HCT116 (cell line): ENCODE data around the gene CACNG3. TPM values are rescaled to one million over a fixed set of nuclear protein-coding genes. Genes with fewer than 3 reads are reported as not detected.

Experiments used
- ATAC-seq: fragments of 200-7000 bp; cut with Tn5 transposase; 2 replicates; pipeline ENCODE4 v1.9.1; 2020; ENCODE audit warnings: mild to moderate bottlenecking, moderate library complexity
- BruUV-seq: library from RNA; stranded (reverse); fragments of 400-500 nt; replicated peaks from 2 replicates; lab custom pipeline; 2021; lab: Mats Ljungman, UMichigan
- CTCF ChIA-PET: fragments of 300-600 bp; sonication (Branson Sonifier 250); formaldehyde crosslinking; loops from one replicate; lab custom pipeline; 2021; ENCODE audit warnings: antibody characterized with exemption; lab: Charles Lee
- POLR2A ChIA-PET: fragments of 300-600, 350-600 bp; sonication (Branson Sonifier 250); formaldehyde crosslinking; loops from one replicate; lab custom pipeline; 2021; ENCODE audit warnings: antibody characterized with exemption; lab: Charles Lee
- RAD21 ChIA-PET, 2 experiments: fragments of 300-600 bp; sonication (Branson Sonifier 250); formaldehyde crosslinking; loops; one replicate each; lab custom pipeline; 2023; ENCODE audit warnings: low total read pairs in 2 of 2; ENCODE audit not compliant: uncharacterized antibody in 2 of 2, unreplicated experiment in 2 of 2, low non-redundant PET in 1 of 2; lab: Charles Lee
- DNase-seq: peaks from one replicate; pipeline ENCODE4 v3.0.0-alpha.2; 2010; ENCODE audit warnings: low read depth, low spot score
- H2AFZ ChIP-seq: fragments of 200-600 bp; shearing (Covaris generic), sonication (generic); 2 replicates; pipeline ENCODE4 v1.6.1; 2017; ENCODE audit warnings: low read depth, mixed run types, mixed read lengths, antibody characterized with exemption, low read length; ENCODE audit not compliant: poor library complexity, severe bottlenecking
- H3K27ac ChIP-seq: 2 replicates; pipeline ENCODE4 v1.5.1; 2012; ENCODE audit warnings: low read depth, low read length
- H3K27me3 ChIP-seq: fragments of 200-600 bp; sonication (generic); 2 replicates; pipeline ENCODE4 v1.6.1; 2016; ENCODE audit warnings: mixed run types, low read length, mixed read lengths; ENCODE audit not compliant: insufficient read depth
- H3K36me3 ChIP-seq, 2 experiments: fragments of 200-500 bp in 1 of 2; fragments of 200-600 bp in 1 of 2; sonication (Bioruptor generic) in 1 of 2; sonication (generic) in 1 of 2; 2 replicates each; pipeline versions ENCODE4 v1.5.1 to v1.6.1; 2014 to 2016; ENCODE audit warnings: low read length in 2 of 2, inconsistent platforms in 1 of 2, mixed read lengths in 1 of 2, mixed run types in 1 of 2; ENCODE audit not compliant: insufficient read depth in 2 of 2, control insufficient read depth in 1 of 2
- H3K4me1 ChIP-seq, 2 experiments: fragments of 200-600 bp in 1 of 2; sonication (generic) in 1 of 2; 2 replicates each; pipeline versions ENCODE4 v1.5.1 to v1.6.1; 2012 to 2017; ENCODE audit warnings: low read length in 2 of 2, inconsistent platforms in 1 of 2, mild to moderate bottlenecking in 1 of 2, mixed read lengths in 1 of 2, mixed run types in 1 of 2, moderate library complexity in 1 of 2; ENCODE audit not compliant: insufficient read depth in 2 of 2, control insufficient read depth in 1 of 2
- H3K4me2 ChIP-seq: fragments of 200-600 bp; sonication (generic); 2 replicates; pipeline ENCODE4 v1.6.1; 2017; ENCODE audit warnings: mixed run types, low read length, mixed read lengths
- H3K4me3 ChIP-seq, 2 experiments: fragments of 200-600 bp in 1 of 2; sonication (generic) in 1 of 2; replicated peaks in 1 of 2; 2 replicates each; pipeline ENCODE4 v1.5.1; 2011 to 2016; ENCODE audit warnings: low read length in 2 of 2, control low read depth in 1 of 2, low read depth in 1 of 2, mild to moderate bottlenecking in 1 of 2, mixed read lengths in 1 of 2, mixed run types in 1 of 2
- H3K79me2 ChIP-seq: fragments of 200-600 bp; sonication (generic); 2 replicates; pipeline ENCODE4 v1.6.1; 2017; ENCODE audit warnings: mild to moderate bottlenecking, mixed run types, low read length, moderate library complexity, mixed read lengths; ENCODE audit not compliant: insufficient read depth
- H3K9ac ChIP-seq: fragments of 200-600 bp; sonication (generic); 2 replicates; pipeline ENCODE4 v1.6.1; 2016; ENCODE audit warnings: low read length, mixed read lengths
- H3K9me2 ChIP-seq: fragments of 200-600 bp; sonication (generic), shearing (Covaris generic); 2 replicates; pipeline ENCODE4 v1.6.1; 2017; ENCODE audit warnings: mixed run types, mild to moderate bottlenecking, moderate library complexity; ENCODE audit not compliant: insufficient read depth
- H3K9me3 ChIP-seq, 2 experiments: fragments of 200-500 bp in 1 of 2; fragments of 200-600 bp in 1 of 2; sonication (Bioruptor generic) in 1 of 2; sonication (generic) in 1 of 2; 2 replicates each; pipeline ENCODE4 v1.6.1; 2014 to 2017; ENCODE audit warnings: low read length in 2 of 2, mixed read lengths in 2 of 2, inconsistent platforms in 1 of 2, low read depth in 1 of 2, mild to moderate bottlenecking in 1 of 2, mixed run types in 1 of 2, moderate library complexity in 1 of 2; ENCODE audit not compliant: control insufficient read depth in 1 of 2, insufficient read depth in 1 of 2
- H4K20me1 ChIP-seq: fragments of 200-600 bp; sonication (generic), shearing (Covaris generic); 2 replicates; pipeline ENCODE4 v1.6.1; 2017; ENCODE audit warnings: mixed run types, mild to moderate bottlenecking, moderate library complexity; ENCODE audit not compliant: insufficient read depth
- ELF1 ChIP-seq: IDR thresholded peaks from 2 replicates; pipeline ENCODE4 v1.6.1; 2012; ENCODE audit warnings: low read depth, borderline replicate concordance
- POLR2A ChIP-seq: IDR thresholded peaks from 2 replicates; pipeline ENCODE4 v1.7.0; 2011; ENCODE audit warnings: borderline replicate concordance; ENCODE audit not compliant: insufficient read depth, insufficient read length; ENCODE audit errors: extremely low read depth
- RAD21 ChIP-seq: IDR thresholded peaks from 2 replicates; pipeline ENCODE4 v1.6.1; 2012; ENCODE audit warnings: low read depth, mild to moderate bottlenecking
- SIN3A ChIP-seq: IDR thresholded peaks from 2 replicates; pipeline ENCODE4 v1.6.1; 2012; ENCODE audit warnings: low read depth
- intact Hi-C: fragments of 100-400 bp; cut with micrococcal nuclease; formaldehyde crosslinking; loops from 2 replicates; pipeline ENCODE4 v1.10.0; 2022
- total RNA-seq: library from RNA; stranded (reverse); gene quantifications from one replicate; pipeline ENCODE4 v1.2.1, GENCODE V29; 2021; ENCODE audit not compliant: unreplicated experiment
- TF ChIP-seq, protein P1 (sequence below): IDR thresholded peaks from 2 replicates; pipeline ENCODE4 v1.6.1; 2011; ENCODE audit warnings: mild to moderate bottlenecking, low read length, moderate library complexity; ENCODE audit not compliant: insufficient replicate concordance; ENCODE audit errors: extremely low read depth
- TF ChIP-seq, protein P2 (sequence below), 3 experiments: fragments of 200-600 bp in 1 of 3; sonication (generic) in 1 of 3; IDR thresholded peaks in 2 of 3; conservative IDR thresholded peaks in 1 of 3; 2 replicates each; pipeline ENCODE4 v1.5.1; 2012 to 2017; ENCODE audit warnings: low read depth in 2 of 3, low read length in 2 of 3, antibody characterized with exemption in 1 of 3, borderline replicate concordance in 1 of 3, control low read depth in 1 of 3, mild to moderate bottlenecking in 1 of 3, mixed read lengths in 1 of 3, mixed run types in 1 of 3, moderate library complexity in 1 of 3; ENCODE audit not compliant: insufficient read depth in 1 of 3

CACNG3 gene
- total RNA-seq, 1 experiment from 2014 or later: not detected

DNA sequence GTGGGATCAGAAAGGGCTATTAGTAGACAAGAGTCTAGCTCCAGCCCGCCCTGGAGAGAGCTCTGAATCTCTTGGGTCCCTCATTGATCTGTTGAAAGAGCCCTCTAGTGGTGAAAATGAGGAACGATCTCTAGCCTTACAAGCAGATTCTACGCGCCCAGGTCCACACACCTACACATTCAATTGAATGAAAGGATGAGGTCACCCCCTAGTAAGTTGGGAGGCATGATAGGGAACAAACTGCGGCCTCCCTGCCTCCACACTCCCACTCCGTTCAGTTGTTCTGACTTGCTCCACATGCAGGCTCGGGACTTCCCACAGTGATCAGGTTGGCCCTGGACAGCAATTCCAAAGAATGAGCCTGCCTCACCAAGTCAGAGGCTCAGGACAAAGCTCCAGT, 2.9 kb upstream of the CACNG3 start:
- H3K79me2 ChIP-seq: no peaks in the 10 kb centered on the region
- H3K9me3 ChIP-seq: no peaks in the 10 kb centered on the region
- ChIA-PET POLR2A (no interaction called here), CTCF (interaction anchor here (0.5 to 3.7 kb wide), 14 partner anchors 9 to 656 kb away, joined by 3 to 39 read pairs (median 4); no protein-coding TSS in a partner anchor), RAD21 (interaction anchor here (1.0 to 1.9 kb wide), 5 partner anchors 182 to 252 kb away, joined by 3 to 7 read pairs (median 5); no protein-coding TSS in a partner anchor)
- no peak overlapping the region for H3K9ac ChIP-seq
- 0 out of 2 replicates have a peak, but pooled peaks cover 8% of the 10 kb centered on the region for H3K27me3 ChIP-seq
- no peak overlapping the region for H3K4me2 ChIP-seq
- H3K4me1 ChIP-seq: no peaks in the 10 kb centered on the region
- no peaks in the 10 kb centered on the region for H4K20me1 ChIP-seq
- DNase-seq (peak; percentile 34), ATAC-seq (peak; percentile 88)
- no peak overlapping the region for H3K27ac ChIP-seq
- H3K9me2 ChIP-seq: no peaks in the 10 kb centered on the region
- H3K4me3 ChIP-seq: no peak overlapping the region
- H2AFZ ChIP-seq: no peak overlapping the region
- no TSS peak for BruUV-seq
- intact Hi-C loops: loop anchor here (1.0 to 10.0 kb wide), 4 partner anchors 178 to 516 kb away; no protein-coding TSS in a partner anchor
- peak; percentile 54 for TF ChIP-seq RAD21
- TF ChIP-seq, protein P1, sequence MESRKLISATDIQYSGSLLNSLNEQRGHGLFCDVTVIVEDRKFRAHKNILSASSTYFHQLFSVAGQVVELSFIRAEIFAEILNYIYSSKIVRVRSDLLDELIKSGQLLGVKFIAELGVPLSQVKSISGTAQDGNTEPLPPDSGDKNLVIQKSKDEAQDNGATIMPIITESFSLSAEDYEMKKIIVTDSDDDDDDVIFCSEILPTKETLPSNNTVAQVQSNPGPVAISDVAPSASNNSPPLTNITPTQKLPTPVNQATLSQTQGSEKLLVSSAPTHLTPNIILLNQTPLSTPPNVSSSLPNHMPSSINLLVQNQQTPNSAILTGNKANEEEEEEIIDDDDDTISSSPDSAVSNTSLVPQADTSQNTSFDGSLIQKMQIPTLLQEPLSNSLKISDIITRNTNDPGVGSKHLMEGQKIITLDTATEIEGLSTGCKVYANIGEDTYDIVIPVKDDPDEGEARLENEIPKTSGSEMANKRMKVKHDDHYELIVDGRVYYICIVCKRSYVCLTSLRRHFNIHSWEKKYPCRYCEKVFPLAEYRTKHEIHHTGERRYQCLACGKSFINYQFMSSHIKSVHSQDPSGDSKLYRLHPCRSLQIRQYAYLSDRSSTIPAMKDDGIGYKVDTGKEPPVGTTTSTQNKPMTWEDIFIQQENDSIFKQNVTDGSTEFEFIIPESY: no peak
- TF ChIP-seq ELF1: no peak
- TF ChIP-seq POLR2A: no peak
- TF ChIP-seq, protein P2, sequence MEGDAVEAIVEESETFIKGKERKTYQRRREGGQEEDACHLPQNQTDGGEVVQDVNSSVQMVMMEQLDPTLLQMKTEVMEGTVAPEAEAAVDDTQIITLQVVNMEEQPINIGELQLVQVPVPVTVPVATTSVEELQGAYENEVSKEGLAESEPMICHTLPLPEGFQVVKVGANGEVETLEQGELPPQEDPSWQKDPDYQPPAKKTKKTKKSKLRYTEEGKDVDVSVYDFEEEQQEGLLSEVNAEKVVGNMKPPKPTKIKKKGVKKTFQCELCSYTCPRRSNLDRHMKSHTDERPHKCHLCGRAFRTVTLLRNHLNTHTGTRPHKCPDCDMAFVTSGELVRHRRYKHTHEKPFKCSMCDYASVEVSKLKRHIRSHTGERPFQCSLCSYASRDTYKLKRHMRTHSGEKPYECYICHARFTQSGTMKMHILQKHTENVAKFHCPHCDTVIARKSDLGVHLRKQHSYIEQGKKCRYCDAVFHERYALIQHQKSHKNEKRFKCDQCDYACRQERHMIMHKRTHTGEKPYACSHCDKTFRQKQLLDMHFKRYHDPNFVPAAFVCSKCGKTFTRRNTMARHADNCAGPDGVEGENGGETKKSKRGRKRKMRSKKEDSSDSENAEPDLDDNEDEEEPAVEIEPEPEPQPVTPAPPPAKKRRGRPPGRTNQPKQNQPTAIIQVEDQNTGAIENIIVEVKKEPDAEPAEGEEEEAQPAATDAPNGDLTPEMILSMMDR (IDR thresholded peaks at IDR 0.05 in 2 of 3, conservative IDR thresholded peaks at IDR 0.05 in 1 of 3; ENCODE audit: borderline replicate concordance in 1 of 3, insufficient read depth in 1 of 3, low read depth in 2 of 3, low read length in 2 of 3): peak; percentile 42 to 73 (median 64); a peak in 5 of 6 replicates
- TF ChIP-seq SIN3A: no peak
- H3K36me3 ChIP-seq: no peaks in the 10 kb centered on the region
